Mesothelial cell of epicardium (in vitro differentiated cells): ENCODE results near the gene ATXN2. TPM values are rescaled to one million over a fixed set of nuclear protein-coding genes. Genes with fewer than 3 reads are reported as not detected.

ENCODE experiments used
- DNase-seq, 2 experiments: peaks; one replicate each; pipeline ENCODE4 v3.0.0; 2021; ENCODE audit warnings: low spot score in 2 of 2; ENCODE audit not compliant: unreplicated experiment in 2 of 2
- H3K27ac Mint-ChIP-seq: 2 replicates; pipeline ENCODE4 v1.8.0; 2021; ENCODE audit warnings: mixed read lengths
- H3K27me3 Mint-ChIP-seq: 2 replicates; pipeline ENCODE4 v1.8.0; 2021; ENCODE audit warnings: low read depth, mixed read lengths
- H3K36me3 Mint-ChIP-seq: 2 replicates; pipeline ENCODE4 v1.8.0; 2021; ENCODE audit warnings: mixed read lengths
- H3K4me1 Mint-ChIP-seq: 2 replicates; pipeline ENCODE4 v1.8.0; 2021; ENCODE audit warnings: mixed read lengths
- H3K4me3 Mint-ChIP-seq: 2 replicates; pipeline ENCODE4 v1.8.0; 2021; ENCODE audit warnings: mild to moderate bottlenecking, moderate library complexity, mixed read lengths
- H3K9me3 Mint-ChIP-seq: 2 replicates; pipeline ENCODE4 v1.8.0; 2021; ENCODE audit warnings: mixed read lengths
- CTCF ChIP-seq: fragments of 200-600 bp; sonication (generic); IDR thresholded peaks from one replicate; pipeline ENCODE4 v1.5.0; 2021; ENCODE audit warnings: antibody characterized with exemption; ENCODE audit not compliant: unreplicated experiment
- total RNA-seq: library from RNA; stranded (reverse); gene quantifications from 3 replicates; pipeline ENCODE4 v1.2.1, GENCODE V29; 2021

Gene ATXN2
- total RNA-seq, 1 donor from 2014 or later, result 152 TPM

DNA sequence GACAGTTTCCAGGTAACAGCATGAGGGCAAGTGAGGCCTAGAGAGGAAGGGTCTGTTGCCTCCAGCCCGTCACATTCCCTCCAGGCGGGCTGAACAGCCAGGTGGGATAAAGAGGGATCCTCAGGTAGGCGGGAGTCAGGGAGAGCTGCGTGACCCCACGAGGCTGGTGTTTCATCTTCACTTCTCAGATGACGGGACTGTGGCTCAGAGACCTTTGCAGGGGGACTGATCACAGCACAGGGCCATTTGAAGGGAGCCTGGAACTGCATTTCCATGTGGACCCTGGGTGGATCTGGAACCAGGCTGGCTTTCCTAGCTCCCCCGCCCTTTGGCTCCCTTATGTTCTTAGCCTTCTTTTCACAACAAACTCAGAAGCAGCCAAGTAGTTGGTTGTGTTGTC lies 156.0 kb downstream of the ATXN2 start:
- no peak overlapping the region for H3K27ac Mint-ChIP-seq
- no peak for DNase-seq
- H3K36me3 Mint-ChIP-seq, result peaks cover 25% of the 10 kb centered on the region
- no peaks in the 10 kb centered on the region for H3K9me3 Mint-ChIP-seq
- no peak for TF ChIP-seq CTCF
- H3K27me3 Mint-ChIP-seq, result no peaks in the 10 kb centered on the region
- no peak overlapping the region for H3K4me3 Mint-ChIP-seq
- peaks cover 7% of the 10 kb centered on the region for H3K4me1 Mint-ChIP-seq

GRCh38 chr12:111442301-111443045 lies 156.6 kb downstream of the ATXN2 start:
- H3K27me3 Mint-ChIP-seq, result no peaks in the 10 kb centered on the region
- DNase-seq, result no peak
- H3K9me3 Mint-ChIP-seq, result no peaks in the 10 kb centered on the region
- H3K27ac Mint-ChIP-seq, result peak overlapping the region; percentile 30
- no peak overlapping the region for H3K4me3 Mint-ChIP-seq
- H3K36me3 Mint-ChIP-seq, result peaks cover 22% of the 10 kb centered on the region
- TF ChIP-seq CTCF, result no peak
- peaks cover 7% of the 10 kb centered on the region for H3K4me1 Mint-ChIP-seq

- H3K4me1 Mint-ChIP-seq, result peaks cover 7% of the 10 kb centered on the region
- no peaks in the 10 kb centered on the region for H3K27me3 Mint-ChIP-seq
- DNase-seq, result no peak
- H3K36me3 Mint-ChIP-seq, result peaks cover 22% of the 10 kb centered on the region
- no peak overlapping the region for H3K4me3 Mint-ChIP-seq
- TF ChIP-seq CTCF, result no peak
- H3K9me3 Mint-ChIP-seq, result no peaks in the 10 kb centered on the region
- H3K27ac Mint-ChIP-seq, result no peak overlapping the region
Measured at GRCh38 chr12:111441107-111441928, 157.8 kb downstream of the ATXN2 start.

- no peak overlapping the region for H3K4me3 Mint-ChIP-seq
- H3K27me3 Mint-ChIP-seq, result no peaks in the 10 kb centered on the region
- DNase-seq, result no peak
- H3K36me3 Mint-ChIP-seq, result peaks cover 19% of the 10 kb centered on the region
- TF ChIP-seq CTCF, result no peak
- no peaks in the 10 kb centered on the region for H3K9me3 Mint-ChIP-seq
- peaks cover 5% of the 10 kb centered on the region for H3K4me1 Mint-ChIP-seq
- peak overlapping the region; percentile 69 for H3K27ac Mint-ChIP-seq
Measured at GRCh38 chr12:111440631-111441030, 158.5 kb downstream of the ATXN2 start.

GRCh38 chr12:111440152-111440551 lies 159.0 kb downstream of the ATXN2 start:
- Mint-ChIP-seq H3K27me3 (no peaks in the 10 kb centered on the region), H3K9me3 (no peaks in the 10 kb centered on the region), H3K36me3 (peaks cover 19% of the 10 kb centered on the region), H3K4me1 (peaks cover 5% of the 10 kb centered on the region), H3K4me3 (no peak overlapping the region), H3K27ac (no peak overlapping the region)
- DNase-seq, result no peak
- no peak for TF ChIP-seq CTCF
